CD1c-positive myeloid dendritic cell (primary cell): ENCODE data around the gene PPIB.
"Not testable (repeated sequence)": the region's sequence is repeated elsewhere in the genome, so short reads cannot be mapped to it uniquely, and the experiment has no call there.

Experiments used
- DNase-seq: peaks from one replicate; pipeline ENCODE4 v3.0.0-alpha.2; 2016; ENCODE audit errors: extremely low spot score

Gene PPIB

DNA sequence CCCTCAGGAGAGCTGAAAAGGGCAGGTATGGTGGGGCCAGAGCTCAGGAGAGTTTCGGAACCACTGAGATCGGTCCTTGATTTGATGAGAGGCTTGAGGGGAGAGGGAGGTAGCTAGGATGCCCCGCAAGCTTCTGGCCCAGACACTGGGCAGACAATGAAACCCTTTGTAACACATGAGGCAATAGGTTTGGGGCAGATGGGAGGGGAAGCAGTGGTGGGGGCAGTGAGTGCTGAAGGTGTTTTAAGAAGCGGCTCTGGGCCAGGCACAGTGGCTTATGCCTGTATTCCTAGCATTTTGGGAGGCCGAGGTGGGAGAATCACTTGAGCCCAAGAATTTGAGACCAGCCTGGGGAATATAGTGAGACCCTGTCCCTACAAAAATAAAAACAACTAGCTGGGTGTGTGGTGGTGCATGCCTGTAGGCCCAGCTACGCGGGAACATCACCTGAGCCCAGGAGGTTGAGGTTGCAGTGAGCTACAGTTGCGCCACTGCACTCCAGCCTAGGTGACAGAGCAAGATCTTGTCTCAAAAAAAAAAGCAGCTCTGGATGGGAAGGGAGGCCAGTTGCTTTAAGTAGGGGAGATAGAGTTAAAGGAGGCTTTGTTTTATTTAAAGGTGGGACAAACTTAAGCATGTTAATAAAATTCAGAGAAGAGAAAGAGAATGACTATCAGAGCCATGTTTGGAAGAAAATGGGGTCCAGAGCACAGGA lies 20.9 kb downstream of the PPIB start:
- no peak for DNase-seq

DNA sequence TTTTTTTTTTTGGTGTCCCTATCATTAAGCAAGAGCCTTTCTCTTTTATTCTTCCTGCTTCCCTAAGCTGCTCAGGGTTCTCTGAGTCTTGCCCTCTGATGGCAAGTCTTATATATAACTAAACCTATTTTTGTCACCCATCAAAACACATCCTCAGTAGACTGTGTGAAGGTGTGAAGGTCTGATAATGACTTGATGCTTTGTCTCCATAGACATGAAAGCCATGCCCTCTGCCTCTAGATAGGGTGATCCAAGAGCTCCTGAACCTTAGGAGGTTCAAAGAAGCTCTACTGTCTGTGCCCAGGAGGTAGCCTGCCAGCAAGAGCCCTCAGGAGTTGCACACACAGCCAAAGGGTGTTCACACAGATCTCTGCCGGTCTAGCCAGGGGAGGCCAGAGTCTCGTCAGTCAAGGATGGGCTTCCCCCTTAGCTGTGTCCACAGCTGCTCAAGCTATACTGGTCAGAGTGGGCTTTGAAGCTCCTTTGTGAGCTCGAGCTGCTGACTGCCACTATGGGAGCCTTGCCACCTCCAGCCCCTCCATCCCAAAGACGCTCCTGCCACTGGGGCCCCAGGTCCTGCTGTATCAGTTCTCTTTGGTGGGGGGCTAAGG lies 24.4 kb downstream of the PPIB start:
- DNase-seq = no peak

DNA sequence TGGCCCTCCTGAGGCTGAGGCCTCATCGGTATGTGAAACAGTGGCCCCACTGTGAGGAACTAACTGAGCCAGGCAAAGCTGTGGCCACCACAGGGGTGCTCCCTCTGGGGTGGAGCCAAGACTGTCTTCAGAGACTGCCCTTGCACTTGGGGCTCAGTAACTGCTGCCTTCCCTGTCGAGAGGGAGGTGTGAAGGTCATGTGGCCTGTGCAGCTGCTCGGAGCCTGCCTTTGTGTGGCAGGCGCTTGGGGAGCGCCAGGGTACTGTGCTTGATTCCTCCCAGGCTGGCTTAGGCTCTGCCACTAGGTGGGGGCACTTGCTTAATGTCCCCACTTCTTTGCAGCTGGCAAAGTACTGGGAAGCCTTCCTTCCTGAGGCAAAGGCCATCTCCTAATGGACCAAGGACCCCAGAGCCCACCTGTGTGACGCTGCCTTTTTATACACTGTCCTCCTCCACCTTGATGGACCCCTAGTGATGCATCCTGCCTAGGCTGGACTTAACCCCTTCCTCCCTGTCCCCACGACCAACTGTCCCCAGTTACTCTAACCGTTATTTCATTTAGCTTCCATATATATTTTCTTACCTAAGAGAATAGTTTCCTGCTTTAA lies 25.5 kb downstream of the PPIB start:
- no peak for DNase-seq

DNA sequence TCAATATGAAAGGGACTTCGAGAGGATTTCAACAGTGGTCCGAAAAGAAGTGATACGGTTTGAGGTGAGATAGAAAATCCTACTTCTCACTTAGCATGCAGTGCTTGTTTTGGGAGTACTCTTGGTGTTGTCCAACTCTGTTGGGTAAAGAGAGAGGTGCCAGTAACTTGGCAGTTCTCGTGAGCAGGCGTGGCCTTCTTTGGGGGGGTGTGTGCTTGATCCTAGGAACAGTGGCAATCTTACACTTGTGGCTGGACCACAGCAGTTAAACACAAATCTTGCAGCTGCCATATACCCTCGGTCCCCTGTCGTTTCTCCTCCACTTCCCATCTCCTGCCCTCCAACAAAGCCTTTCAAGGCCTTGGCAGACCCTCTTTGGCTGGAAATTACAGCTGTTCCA lies 26.5 kb downstream of the PPIB start:
- no peak for DNase-seq

DNA sequence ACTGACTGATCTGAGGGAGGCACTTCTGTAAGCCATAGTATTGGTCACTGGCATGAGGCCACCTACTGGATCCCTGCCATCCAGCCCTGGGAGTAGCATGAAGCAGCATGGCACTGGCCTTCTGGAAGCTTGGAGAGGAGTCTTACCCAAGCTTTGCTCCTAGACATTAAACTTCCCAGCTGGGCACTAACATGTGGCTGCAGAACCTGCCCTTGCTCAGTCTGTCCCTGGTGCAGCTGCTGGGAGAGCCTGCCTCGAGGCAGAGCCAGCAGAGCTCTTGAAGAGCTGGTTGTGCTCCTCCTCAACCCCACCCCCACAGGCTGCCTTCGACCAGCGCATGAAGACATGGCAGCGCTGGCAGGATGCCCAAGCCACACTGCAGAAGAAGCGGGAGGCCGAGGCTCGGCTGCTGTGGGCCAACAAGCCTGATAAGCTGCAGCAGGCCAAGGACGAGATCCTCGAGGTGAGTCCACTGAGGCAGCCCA lies 28.4 kb downstream of the PPIB start:
- no peak for DNase-seq

DNA sequence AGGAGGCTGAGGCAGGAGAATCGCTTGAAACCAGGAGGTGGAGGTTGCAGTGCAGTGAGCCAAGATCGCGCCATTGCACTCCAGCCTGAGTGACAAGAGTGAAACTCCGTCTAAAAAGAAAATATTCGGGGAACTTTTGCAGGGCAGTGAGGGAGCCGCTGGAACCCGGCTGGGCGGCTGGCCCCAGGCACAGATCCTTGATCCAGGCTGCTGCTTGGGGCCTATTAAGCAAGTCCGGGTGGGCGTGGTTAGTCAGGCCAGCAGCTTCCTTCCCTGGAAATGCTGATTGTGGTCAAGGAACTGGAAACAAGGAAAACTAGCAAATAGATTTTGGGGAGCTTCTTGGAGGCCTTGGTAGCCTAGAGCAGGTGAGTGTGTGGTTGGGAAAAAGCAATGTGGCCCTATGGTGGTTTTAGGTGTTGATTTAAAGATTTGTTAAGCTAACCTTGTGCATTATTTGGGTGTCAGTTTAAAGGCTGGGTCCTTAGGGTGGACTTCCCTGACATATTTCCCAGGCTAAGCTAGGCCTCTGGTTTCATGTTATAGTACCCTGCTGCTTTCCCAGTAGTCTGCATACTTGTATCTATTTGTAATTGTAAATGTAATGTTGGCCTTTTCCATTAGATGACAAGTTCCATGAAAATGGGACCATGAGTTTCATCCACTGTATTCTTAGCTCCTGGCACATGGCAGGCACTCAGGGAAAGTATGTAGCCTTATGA lies 29.0 kb downstream of the PPIB start:
- no peak for DNase-seq

DNA sequence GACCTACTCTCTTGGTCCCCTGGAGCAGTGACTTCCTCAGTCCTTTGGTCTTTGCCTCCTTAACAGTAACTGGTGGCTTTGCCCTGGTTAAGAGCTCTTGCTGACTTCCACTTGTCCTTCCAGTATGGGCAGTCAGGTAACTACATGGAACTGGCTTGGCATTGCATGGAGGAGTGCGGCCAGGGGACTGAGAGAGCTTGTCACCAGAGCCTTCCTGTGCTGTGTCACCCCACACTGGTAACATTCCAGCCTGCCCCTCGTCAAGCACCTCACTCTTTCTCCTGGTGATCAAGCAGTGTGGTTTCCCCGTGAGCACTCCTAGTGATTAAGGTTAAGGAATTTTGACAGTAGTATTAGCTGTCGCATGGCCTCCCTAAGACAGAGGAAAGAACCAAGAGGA lies 30.6 kb downstream of the PPIB start:
- no peak for DNase-seq

DNA sequence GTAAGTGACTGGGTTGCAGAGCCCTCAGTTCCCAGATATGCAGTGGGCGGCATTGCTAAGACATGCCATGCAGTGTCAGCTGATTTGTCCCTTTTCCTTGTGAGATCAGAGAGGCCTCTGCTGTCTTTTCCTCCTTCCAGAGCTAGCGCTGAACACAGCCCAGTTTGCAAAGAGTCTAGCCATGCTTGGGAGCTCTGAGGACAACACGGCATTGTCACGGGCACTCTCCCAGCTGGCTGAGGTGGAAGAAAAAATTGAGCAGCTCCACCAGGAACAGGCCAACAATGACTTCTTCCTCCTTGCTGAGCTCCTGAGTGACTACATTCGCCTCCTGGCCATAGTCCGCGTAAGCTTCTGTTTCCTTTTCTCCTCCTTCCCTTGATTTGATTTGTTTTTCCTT lies 31.3 kb downstream of the PPIB start:
- DNase-seq = no peak

DNA sequence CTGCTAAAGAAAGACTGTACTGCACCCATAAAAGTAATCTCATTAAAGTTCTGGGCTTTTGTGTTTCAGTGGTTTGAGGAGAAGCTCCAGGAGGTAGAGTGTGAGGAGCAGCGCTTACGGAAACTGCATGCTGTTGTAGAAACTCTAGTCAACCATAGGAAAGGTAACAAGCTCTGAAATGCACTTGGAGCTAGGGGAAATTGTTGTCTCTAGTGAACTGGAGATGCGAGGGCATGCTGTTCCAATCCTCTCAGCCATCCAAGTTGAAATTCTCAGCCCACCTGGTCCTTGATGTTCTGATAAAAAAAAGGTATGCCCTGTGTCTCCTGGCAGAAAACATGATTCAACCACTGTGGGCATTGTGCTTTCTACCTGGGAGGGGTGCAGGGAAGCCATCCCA lies 32.7 kb downstream of the PPIB start:
- DNase-seq = no peak

DNA sequence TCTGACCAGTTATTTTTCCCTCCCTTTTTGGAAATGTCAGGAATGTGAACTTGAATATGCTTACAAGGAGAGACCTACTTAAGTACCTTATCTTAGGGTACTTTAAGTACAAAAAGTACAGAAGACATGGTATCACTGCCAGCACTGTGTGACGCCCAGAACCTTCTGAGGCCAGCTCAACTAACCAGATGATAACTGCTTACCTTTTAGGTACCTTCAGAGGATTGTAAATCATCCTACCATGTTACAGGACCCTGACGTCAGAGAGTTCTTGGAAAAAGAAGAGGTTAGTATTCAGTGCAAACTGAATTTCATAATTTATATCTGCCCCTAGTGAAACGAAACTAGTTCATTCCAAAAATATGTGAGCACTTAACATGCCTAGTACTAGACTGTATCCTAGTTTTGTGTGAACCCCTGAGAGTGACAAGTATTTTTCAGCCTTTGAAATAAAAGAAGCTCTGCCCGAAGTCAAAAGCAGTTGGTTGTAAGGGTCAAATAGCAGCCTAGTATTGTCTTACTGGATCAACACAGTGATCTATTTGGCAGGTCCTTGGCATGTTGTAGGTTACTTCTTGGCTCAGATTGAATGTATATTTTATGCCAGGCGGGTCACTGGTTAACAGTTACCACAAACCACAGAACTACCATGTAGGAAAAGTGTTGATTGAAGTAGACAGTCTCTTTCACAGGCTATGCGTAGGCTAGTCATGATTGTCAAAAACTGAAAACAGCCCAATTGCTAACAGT lies 35.1 kb downstream of the PPIB start:
- DNase-seq = no peak

DNA sequence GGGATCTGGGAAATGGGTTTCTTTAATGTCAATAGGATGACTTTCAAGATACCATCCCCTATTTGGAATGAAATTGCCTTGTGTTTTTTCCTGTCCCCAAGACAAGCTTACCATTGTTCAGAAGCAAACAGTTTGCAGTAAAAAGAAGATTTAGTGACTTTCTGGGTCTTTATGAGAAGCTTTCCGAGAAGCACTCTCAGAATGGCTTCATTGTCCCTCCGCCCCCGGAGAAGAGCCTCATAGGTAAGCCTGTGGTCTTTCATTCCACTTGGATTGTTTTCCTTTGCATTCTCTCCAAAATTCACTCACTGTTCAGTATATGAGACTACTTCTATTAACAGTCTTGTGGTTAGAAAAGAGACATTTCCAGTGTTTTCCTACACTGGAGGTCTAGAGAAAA lies 36.8 kb downstream of the PPIB start:
- no peak for DNase-seq

DNA sequence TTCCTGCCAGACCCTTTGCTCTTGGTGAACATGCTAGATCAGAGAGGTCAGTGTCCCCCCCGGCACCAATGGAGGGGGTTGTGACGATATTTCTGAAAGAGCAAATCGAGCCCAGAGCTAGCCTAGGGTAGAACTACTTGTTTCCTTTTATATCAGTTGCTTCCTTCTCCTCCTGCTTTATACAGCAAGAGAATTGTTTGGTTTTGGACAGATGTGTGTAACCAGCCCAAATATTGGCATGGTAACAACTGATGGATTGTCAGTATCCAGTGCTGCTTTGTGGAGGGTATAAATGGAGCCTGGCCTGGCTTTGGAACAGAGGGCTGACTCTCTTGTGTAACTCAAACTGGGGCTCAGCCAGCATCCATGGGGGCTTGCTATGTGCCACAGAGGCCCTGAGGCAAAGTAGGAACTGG lies 39.9 kb downstream of the PPIB start:
- DNase-seq = no peak

DNA sequence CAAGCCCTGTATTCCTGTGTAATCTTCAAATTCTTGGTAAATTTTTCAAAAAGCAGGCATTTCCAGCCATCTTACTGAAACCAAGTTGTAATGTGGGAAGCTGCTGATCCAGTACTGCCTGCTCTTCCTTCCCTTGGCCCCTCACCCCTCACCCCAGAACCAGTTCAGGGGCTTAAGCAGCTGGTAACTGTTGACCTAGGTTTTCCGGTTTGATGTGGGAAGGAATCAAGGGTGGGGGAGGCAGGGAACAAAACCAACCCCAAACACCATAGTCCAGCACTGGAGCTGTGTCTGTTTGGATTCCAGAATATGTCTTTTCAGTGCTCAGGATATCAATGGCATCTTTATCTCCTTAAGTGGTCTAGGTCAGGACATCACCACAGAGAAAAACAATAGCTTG lies 40.4 kb downstream of the PPIB start:
- DNase-seq = no peak

DNA sequence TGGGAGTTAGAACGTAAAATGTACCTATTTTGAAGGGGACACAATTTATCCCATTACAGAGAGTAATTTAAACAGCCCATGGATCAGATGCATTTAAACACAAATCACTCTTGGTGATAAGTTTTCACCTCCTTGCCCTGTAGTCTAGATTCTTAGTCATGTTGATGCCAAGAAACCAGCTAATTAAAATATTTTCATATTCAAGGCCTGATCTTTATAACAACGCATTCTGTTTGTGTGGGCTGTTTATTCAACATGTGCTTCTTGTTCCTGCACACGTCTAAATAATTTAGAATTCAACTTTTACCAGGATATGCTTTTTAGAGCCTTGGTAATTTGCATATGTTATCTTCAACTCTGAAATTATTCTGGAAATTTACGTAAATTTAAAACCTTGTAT lies 41.2 kb downstream of the PPIB start:
- no peak for DNase-seq

DNA sequence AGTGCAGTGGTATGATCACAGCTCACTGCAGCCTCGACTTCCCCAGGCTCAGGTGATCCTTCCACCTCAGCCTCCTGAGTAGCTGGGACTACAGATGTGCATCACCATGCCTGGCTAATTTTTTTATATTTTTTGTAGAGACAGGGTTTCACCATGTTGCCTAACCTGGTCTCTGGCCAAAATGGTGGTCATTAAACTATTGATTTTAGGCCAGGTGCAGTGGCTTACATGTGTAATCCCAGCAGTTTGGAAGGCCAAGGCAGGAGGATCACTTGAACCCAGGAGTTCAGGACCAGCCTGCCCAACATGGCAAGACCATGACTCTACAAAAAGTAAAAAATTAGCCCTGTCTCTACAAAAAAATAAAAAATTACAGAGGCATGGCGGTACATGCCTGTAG lies 42.5 kb downstream of the PPIB start:
- DNase-seq = not testable (repeated sequence)

DNA sequence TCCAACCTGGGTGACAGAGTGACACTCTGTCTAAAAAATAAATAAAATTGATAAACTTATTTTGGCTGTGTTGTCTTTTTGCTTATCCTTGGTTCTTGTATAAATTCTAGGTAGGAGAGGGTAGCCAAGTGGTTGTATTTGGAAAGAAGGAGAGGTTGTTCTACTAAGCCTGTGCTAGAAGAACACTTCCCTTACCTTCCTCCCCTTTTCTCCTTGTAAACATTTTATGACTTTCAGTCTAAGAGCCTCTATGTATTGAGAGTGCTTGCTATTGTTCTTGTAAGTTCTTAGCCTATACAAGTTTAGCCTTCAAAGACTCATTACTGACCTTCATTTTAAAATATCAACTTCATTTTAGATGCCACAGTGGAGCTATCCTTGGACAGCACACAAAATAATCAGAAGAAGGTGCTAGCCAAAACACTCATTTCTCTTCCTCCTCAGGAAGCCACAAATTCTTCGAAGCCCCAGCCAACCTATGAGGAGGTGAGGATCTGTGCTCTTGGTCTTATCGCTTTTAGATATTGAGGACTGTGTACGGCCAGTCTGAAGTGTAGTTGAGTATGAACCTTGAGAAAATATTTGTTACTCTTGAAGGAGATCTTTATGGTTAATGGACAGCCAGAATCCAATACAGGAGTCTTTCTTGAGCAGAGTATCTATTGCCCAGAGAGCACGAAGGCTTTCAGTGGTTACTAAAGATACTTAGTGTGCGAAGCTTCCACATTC lies 44.9 kb downstream of the PPIB start:
- DNase-seq = no peak

DNA sequence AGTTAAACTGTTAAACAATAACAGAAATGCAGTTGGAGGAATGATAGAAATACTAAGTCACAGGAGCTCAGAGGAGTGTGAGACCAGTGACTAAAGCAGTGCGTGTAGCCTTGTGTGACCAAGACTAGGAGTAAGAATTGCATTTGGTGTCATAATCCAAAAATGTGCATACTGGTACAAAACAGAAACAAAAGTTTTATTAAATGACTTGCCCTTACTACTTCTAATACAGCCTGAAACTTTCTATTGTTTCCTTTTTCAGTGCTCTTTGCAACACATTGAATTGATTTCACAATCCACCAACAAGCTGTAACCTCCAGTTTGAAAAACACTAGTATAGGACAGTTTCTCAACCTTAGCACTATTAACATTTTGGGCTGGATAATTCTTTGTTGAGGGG lies 49.9 kb downstream of the PPIB start:
- peak; percentile 26 for DNase-seq

DNA sequence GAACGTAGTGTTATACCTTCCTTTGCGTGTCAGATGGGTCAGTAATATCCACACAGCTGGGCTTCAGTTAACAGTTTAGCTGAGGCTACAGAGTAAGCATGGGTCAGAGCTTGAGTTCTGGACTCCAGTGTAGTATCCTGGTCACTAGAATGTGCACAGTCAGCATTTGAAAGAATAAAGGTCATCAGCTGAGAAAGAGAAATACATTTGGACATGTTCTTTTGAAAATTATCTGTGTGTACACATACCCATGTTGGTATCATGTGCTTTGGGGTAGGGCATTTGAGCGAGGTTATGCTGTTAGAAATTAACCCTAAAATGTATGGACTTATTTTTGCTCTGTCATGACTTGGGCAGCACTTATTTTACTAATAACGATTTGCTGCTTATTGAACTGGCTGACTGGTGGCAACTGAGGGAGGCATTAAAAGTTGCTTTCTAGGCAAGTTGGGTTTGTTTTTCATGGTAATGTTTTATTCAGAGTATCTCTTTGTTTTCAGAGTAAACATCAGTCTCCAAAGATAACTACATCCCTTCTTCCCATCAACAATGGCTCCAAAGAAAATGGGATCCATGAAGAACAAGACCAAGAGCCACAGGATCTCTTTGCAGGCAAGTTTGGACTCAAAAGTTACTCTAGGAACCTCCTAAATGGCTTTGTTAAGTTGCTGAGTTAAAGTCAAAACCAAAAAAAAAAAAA lies 50.6 kb downstream of the PPIB start:
- DNase-seq = no peak

DNA sequence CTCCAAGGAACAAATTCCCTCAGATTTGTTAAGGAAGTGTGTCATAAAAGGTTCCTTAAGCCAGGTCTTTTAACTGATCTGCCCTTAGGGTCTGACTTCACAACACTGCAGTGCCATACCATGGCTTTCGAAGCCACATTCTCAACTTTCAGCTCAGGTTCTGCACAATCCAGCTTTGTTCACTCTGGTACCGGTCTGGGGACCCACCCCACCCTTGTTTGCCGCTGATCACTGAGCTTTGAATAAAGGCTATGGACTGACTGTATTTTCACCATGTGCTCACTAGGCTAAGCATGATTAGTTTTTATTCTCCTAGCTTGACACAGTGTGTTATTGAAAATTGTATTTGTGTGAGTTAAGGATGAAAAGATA lies 51.2 kb downstream of the PPIB start:
- no peak for DNase-seq

DNA sequence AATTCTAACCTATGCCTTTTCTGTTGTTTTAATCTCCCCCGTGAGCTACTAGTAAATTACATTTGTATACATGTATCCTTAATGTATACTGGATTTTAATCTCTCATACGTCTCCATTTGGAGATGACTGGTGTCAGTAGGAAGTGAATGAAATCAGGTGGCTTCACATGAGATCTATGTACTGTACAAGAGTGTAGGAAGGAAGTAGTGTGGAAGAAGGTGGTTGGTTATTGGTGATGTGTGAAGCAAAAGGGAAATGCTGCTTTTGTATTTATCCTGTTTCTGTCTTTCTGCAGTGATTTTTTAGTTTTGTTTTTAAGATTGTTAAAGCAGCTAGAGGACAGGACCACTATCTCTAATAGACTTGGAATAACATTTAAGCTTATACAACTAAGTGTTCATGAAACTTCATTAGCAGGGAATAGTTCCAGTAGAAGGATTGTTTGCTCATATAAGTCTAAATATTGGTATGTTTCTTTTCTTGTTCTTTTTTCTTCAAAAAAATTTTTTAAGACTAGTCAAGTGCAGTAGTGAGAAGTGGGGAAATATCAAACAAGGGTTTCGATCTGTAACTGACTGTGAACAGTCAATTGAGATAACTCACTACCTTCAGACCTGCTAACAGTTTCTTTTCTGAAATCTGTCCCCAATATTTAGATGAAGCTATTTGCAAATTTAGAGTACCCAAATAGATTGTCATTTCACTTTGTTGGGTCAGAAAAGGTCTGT lies 51.7 kb downstream of the PPIB start:
- DNase-seq = no peak
